ENCODE results near the gene PNMT.
A peak's percentile ranks its signal among the peaks of the same experiment; 100 is the strongest.

Gene PNMT

GRCh38 chr17:39634384-39634871, 33.8 kb upstream of the PNMT start:
- DNase-seq = peak; percentile 57

DNA sequence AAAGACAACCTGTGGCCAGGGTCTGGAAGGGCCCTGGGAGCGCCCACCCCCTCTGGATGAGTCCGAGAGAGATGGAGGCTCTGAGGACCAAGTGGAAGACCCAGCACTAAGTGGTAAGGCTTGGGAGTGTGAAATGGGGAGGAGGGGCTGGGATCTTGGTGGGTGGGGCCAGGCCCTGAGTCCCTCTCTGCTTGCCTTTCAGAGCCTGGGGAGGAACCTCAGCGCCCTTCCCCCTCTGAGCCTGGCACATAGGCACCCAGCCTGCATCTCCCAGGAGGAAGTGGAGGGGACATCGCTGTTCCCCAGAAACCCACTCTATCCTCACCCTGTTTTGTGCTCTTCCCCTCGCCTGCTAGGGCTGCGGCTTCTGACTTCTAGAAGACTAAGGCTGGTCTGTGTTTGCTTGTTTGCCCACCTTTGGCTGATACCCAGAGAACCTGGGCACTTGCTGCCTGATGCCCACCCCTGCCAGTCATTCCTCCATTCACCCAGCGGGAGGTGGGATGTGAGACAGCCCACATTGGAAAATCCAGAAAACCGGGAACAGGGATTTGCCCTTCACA, 32.6 kb upstream of the PNMT start:
- no peak for DNase-seq

DNA sequence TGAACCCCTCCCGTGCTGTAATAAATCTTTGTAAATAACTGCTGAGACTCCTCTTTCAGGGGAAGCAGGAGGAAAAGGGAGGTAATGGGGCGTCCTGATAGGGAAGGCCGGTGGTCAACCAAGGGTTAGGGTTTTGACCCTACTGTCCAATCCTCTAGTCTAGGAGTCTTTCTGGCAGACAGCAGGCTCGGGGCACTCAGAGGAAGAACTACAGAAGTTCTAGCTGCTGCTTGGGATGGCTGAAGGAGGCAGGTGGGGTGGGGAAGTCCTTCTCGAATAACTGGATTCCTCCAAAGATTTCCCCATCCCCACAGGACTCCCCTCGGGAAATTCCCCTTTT, 31.7 kb upstream of the PNMT start:
- DNase-seq = no peak

GRCh38 chr17:39636927-39637736, 31.1 kb upstream of the PNMT start, which contains the start of gene STARD3:
Gene STARD3 (plus strand): TSS chr17:39637144. CDS start chr17:39653532, 16,388 bp downstream.
- DNase-seq = peak; percentile 91

DNA sequence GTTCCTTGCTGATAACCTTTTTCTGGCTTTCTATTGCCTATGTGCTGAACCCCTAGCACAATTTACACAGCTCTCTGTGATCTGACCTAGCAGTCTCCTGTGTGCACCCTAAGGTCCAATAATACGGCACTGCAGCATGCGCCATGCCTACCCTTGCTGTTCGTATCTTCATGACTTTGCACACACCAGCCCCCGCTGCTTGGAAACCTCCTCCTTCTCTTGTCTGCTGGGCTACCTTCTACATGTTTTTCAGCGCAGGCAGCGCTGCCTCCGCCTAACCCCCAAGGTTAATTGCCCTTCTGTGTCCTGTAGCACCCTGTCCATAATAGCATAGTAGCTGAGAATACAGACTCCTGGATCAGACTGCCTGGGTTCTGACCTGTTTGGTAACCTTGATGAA, 29.9 kb upstream of the PNMT start:
- no peak for DNase-seq

DNA sequence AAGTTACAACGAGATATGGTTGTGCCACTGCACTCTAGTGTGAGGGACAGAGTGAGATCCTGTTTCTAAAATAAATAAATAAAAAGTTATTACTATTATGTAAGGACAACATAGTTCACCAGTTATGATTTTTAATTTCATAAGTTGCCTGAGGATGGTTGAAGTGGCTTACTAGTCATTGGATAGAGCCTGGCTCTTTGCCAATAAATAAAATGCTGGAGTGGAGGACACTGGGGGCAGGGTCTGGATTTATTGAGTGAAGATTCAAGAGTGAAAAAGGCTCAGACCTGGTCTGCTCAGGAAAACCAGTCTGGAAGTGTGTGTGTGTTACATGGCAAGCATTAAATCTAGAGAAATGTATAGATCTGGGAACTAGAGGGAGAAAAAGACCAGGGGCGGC, 29.2 kb upstream of the PNMT start:
- no peak for DNase-seq

- DNase-seq = no peak
These were observed 28.4 kb upstream of the PNMT start for GRCh38 chr17:39639566-39640458.

DNA sequence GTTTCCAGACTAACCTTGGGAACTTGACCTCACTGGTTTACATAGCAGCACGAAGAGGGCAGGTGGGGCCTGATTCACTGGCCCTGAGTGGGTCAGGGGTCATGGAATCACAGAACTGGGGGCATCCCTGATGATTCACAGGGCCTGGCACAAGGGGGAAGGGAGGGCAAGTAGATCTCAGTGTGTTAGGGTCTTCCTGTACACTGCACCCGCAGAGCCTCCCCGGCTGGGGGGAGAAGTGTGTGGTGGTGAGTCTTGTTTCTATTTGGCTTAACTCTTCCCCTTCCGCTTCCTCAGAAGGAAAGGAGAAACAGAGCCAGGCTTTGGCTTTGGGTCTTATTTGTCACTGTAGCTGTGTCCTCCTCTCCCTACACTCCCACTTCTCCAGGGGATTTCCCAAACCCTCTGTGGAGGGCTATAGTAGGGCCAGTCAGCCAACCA, 27.6 kb upstream of the PNMT start:
- DNase-seq = no peak

- DNase-seq = no peak
These were observed 27.2 kb upstream of the PNMT start for GRCh38 chr17:39641097-39641496.

DNA sequence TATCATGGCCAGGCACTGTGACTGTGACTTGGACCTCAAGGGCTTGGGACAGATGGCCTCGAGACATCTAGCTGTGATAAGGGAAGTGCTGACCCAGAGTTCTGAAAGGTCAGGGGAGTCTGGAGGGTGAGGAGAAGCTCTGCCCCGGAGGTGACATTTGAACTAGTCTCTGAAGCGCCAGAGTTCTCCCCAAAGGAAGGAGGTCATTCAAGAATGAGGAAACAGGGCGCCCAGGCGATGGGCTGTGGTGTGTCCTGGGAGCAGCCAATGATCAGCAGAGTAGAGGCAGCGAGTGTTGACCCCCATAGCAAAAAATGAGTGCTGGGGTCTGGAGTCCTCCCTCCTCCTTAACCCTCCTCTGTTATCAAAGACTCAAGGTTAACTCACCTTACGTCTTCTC, 26.4 kb upstream of the PNMT start:
- DNase-seq = no peak

DNA sequence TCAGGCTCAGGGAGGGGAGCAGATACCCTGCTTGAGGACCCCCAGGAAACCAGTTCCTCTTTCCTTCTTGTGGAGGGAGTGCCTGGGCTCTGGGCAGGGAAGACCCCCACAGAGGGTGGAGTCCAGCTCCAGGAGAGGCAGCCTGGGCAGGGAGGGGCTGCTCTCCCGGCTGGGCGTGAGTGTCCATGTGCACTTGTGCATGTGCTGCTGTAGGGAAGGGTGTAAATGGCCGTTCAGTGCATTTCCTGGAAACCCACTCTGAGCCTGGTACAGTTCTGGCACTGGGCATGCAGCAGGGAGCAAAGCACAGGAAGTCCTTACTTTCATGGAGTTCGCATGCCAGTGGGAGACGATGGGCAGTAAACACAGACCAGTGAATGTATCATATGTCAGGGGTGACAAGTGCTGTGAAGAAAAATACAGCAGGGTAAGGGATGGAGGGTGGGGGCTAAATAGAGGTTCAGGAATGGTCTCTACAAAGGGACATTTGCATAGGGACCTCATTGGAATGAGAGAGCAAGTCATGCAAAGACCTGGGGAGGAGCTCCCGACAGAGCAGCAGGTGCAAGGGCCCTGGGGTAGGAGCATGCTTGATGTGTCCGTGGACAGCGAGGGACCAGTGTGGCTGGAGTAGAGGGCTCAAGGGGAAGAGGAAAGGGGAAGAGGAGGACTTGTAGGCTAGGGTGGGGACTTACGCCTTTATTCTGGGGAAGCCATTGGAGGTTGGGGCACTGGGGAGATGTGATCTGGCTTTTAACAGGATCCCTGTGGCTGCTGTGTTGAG, 25.8 kb upstream of the PNMT start:
- DNase-seq = no peak

DNA sequence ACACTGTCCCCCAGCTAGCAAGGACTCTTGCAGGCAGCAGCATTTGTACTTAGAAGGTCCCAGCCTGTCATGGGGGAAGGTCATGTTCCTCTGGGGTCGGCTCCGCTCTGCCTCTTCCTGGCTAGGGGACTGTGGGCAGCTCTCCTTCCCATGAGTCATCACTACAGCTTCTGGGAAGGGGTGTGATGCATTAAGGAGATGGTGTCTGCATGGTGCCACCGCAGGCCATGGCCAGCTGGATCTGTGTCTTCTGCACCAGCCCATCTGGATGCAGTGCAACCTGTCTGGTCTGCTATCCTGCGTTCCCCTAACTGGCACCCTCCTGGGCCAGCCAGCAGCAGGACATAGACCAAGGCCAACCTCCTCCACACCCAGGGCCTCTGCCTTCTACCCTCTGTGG, 25.0 kb upstream of the PNMT start:
- no peak for DNase-seq

GRCh38 chr17:39647256-39647655, 21.0 kb upstream of the PNMT start:
- DNase-seq = no peak

- no peak for DNase-seq
These were observed 19.5 kb upstream of the PNMT start for GRCh38 chr17:39648616-39649366.

GRCh38 chr17:39650121-39650579, 18.1 kb upstream of the PNMT start:
- DNase-seq = no peak

- DNase-seq = no peak
These were observed 16.2 kb upstream of the PNMT start for GRCh38 chr17:39651923-39652586.

GRCh38 chr17:39652587-39653315, 15.5 kb upstream of the PNMT start:
- DNase-seq = no peak

DNA sequence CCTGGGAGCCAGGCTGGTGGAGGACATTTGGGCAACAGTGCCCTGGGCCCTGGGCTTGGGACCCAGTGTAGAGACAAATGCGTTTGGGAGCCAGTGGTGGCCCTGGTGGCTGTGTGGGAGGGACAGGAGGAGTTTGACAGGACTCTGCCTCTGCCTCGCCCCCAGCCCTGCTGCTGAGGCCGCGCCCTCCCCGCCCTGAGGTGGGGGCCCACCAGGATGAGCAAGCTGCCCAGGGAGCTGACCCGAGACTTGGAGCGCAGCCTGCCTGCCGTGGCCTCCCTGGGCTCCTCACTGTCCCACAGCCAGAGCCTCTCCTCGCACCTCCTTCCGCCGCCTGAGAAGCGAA, 15.0 kb upstream of the PNMT start:
- no peak for DNase-seq

DNA sequence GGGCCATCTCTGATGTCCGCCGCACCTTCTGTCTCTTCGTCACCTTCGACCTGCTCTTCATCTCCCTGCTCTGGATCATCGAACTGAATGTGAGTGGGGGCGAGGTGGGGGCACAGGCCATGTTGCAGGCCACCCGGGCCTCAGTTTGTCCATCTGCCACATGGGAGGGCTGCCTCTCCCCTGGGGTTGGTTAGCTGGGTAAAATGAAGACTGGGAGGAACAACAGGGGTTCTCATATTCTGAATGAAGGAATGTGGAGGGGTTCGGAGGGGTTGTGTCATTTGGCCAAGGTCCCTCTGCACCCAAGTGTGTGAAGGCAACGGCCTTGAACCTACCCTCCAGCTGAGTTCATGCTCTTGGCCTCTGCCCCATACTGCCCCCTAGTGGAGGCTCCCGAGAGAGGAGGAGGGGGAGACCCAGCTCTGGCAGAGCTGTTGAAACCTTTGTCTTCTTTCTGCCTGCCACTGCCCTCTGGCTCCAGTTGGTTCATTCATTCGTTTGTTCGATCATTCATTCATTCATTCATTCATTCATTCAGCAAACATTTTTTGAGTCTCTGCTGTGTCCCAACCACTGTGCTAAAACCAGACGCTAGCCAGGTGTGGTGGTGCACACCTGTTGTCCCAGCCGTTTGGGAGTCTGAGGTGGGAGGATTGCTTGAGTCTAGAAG, 14.5 kb upstream of the PNMT start:
- peak; percentile 82 for DNase-seq

GRCh38 chr17:39655105-39655504, 13.1 kb upstream of the PNMT start:
- DNase-seq = no peak
